Thyroid gland (tissue), 4 donors: Measurements from ENCODE around the gene STAB1.

Source experiments
- CTCF ChIP-seq, 6 experiments: fragments of 200-600 bp in 3 of 6; fragments of 450-650 bp in 3 of 6; sonication (generic) in 3 of 6; IDR thresholded peaks; one replicate each; pipeline ENCODE4 v1.5.1; 2016 to 2019; ENCODE audit warnings: antibody characterized with exemption in 6 of 6, mild to moderate bottlenecking in 2 of 6, inconsistent platforms in 1 of 6, moderate library complexity in 1 of 6
- POLR2A ChIP-seq, 2 donors: fragments of 450-650 bp; IDR thresholded peaks; one replicate each; pipeline ENCODE4 v1.6.1; 2017; ENCODE audit warnings: antibody characterized with exemption in 2 of 2, mild to moderate bottlenecking in 2 of 2, moderate library complexity in 1 of 2

GRCh38 chr3:52529376-52530333, 34.5 kb downstream of the STAB1 start:
- TF ChIP-seq CTCF (IDR thresholded peaks at IDR 0.05) (no peak), POLR2A (IDR thresholded peaks at IDR 0.05) (no peak)
